ENCODE measurements around the gene LZTR1.
"Not testable (repeated sequence)": the region's sequence is repeated elsewhere in the genome, so short reads cannot be mapped to it uniquely, and the experiment has no call there.

- not testable (repeated sequence) for TF ChIP-seq POLR2A (IDR thresholded peaks at IDR 0.05); POLR2AphosphoS5 (IDR thresholded peaks at IDR 0.05); EP300 (IDR thresholded peaks at IDR 0.05; ENCODE audit: low read depth)
- TF ChIP-seq, protein P1, sequence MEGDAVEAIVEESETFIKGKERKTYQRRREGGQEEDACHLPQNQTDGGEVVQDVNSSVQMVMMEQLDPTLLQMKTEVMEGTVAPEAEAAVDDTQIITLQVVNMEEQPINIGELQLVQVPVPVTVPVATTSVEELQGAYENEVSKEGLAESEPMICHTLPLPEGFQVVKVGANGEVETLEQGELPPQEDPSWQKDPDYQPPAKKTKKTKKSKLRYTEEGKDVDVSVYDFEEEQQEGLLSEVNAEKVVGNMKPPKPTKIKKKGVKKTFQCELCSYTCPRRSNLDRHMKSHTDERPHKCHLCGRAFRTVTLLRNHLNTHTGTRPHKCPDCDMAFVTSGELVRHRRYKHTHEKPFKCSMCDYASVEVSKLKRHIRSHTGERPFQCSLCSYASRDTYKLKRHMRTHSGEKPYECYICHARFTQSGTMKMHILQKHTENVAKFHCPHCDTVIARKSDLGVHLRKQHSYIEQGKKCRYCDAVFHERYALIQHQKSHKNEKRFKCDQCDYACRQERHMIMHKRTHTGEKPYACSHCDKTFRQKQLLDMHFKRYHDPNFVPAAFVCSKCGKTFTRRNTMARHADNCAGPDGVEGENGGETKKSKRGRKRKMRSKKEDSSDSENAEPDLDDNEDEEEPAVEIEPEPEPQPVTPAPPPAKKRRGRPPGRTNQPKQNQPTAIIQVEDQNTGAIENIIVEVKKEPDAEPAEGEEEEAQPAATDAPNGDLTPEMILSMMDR (IDR thresholded peaks at IDR 0.05): not testable (repeated sequence)
Measured at GRCh38 chr22:21048448-21048847, 66.4 kb downstream of the LZTR1 start.

All from transverse colon (tissue), 4 donors.